GM12891 (cell line): ENCODE results near the gene AAMP.

Experiments used
- PAX5 ChIP-seq: IDR thresholded peaks from 2 replicates; pipeline ENCODE4 v1.6.1; 2011; ENCODE audit warnings: low read length, moderate library complexity, mild to moderate bottlenecking; ENCODE audit not compliant: insufficient read depth, severe bottlenecking
- POLR2A ChIP-seq: IDR thresholded peaks from 2 replicates; pipeline ENCODE4 v1.6.1; 2011; ENCODE audit warnings: low read depth, low read length, control low read depth
- POLR2AphosphoS5 ChIP-seq: IDR thresholded peaks from 2 replicates; pipeline ENCODE4 v1.6.1; 2011; ENCODE audit warnings: low read depth, low read length, control low read depth
- POU2F2 ChIP-seq: IDR thresholded peaks from 2 replicates; pipeline ENCODE4 v1.6.1; 2011; ENCODE audit warnings: low read depth, mild to moderate bottlenecking, control low read depth, low read length, moderate library complexity
- SPI1 ChIP-seq: IDR thresholded peaks from 2 replicates; pipeline ENCODE4 v1.6.1; 2011; ENCODE audit warnings: low read depth, low read length, control low read depth
- TAF1 ChIP-seq: IDR thresholded peaks from 2 replicates; pipeline ENCODE4 v1.6.1; 2011; ENCODE audit warnings: low read depth, low read length, control low read depth

DNA sequence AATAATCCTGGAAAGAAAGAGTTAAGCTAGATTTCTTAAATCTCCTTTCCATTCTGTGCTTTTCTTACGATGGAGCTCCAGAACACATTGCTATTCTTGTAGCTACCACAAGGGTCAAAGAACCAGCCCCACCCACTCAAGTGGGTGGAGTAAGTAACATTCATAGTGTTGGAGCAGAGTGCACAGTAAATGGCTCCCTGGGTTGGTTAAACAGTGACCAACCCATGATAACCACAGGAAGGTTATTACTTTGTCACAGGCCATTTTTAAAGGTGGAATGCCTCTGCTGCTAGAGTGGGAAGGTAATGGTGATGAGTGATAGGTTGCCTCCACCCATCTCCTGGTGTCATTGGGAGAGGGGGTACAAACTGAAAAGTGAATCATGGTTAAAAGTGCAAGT lies 39.1 kb downstream of the AAMP start:
- TF ChIP-seq TAF1 (no peak), SPI1 (no peak), POLR2A (no peak), POLR2AphosphoS5 (no peak), PAX5 (no peak), POU2F2 (no peak)
